GM18526 (cell line): Measurements from ENCODE around the gene KRT35.

Experiments used
- POLR2A ChIP-seq: IDR thresholded peaks from 3 replicates; pipeline ENCODE4 v1.6.1; 2011; ENCODE audit not compliant: insufficient read length; ENCODE audit errors: extremely low read depth

Gene KRT35

GRCh38 chr17:41504246-41504977 lies 23.5 kb upstream of the KRT35 start:
- TF ChIP-seq POLR2A = no peak

DNA sequence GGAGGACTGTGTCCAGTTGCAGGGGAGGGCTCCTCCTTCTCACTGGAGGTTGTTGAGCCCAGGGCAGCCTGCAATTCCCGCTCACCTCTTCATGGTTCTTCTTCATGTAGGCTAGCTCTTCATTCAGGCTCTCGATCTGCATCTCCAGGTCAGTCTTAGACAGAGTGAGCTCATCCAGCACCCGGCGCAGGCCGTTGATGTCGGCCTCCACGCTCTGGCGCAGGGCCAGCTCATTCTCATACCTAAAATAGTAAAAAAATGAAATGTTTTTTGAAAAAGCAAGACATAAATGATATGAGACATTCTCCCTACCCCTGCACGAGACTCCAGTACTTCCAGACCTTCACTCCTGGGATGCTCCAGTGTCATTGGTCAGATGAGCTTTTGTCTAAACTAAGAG lies 22.3 kb upstream of the KRT35 start:
- TF ChIP-seq POLR2A = no peak

DNA sequence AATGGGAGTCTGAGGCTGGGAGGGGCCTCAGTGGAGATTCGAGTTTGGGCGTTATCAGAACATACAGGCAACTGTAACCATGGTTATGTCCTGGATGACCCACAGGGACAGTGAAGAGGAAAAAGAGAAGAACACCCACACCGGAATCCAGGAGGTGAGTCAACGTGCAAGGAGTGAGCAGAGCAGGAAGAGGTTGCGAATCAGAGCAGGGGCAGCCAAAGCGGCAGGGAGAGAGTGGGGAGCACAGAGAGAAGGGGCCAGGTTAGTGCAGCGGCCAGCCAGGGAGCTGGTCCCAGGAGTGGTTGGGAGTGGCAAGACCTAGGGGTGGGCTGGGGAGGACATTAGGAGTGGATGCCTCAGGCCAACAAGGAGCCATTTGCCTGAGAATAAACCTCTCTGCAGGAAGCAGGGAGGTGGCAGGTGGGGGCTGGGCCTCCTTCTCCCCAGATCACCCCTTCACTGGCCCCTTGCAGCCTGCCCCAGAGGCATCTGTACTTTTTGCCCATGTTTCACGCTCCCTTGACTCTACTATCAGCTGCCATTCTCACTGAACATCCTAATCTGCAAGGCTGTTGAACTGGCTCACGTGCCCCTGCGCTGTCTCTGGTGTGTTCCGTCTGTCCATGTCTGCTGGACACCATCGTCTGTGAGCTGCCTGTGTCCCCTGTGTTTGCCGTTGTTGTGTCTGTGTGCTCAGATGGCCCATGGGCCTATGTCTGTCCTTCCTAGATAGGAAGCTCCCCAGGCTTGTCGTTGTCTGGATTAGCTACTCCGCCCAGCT lies 19.4 kb upstream of the KRT35 start:
- TF ChIP-seq POLR2A = no peak

GRCh38 chr17:41499714-41500113 lies 18.8 kb upstream of the KRT35 start:
- no peak for TF ChIP-seq POLR2A

GRCh38 chr17:41498276-41498675 lies 17.3 kb upstream of the KRT35 start:
- no peak for TF ChIP-seq POLR2A

DNA sequence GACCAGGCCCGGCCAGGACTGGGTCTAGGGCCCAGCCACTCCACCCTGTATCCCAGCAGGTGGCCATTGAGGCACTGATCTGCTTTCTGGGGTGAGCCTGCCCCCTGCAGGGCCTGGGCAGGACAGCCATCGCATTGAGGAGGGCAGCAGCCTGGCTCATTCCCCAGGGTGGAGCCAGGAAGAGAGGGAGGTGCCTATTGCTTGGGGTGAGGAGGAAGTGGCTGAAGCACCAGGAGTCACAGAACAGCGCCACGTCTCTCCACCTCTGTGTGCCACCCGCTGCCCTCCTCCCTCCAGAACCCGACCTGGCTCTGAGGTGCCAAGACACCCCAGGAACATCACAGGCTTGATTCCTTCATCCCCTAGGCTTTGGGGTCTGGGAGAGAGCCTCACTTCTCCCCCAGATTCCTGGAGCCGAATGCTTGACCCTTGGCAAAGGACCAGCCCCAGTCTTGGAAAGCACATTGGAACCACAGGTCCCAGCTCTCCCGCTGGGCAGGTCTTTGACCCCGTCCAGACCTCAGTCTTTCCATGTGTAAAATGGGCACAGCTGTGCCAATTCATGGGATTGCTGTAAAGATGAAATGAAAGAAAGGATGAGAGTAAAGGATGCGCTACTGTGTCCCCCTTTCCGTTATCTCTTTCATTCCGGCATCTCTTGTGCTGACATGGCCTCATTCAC lies 16.0 kb upstream of the KRT35 start:
- no peak for TF ChIP-seq POLR2A

GRCh38 chr17:41494524-41494923 lies 13.6 kb upstream of the KRT35 start:
- TF ChIP-seq POLR2A = no peak

GRCh38 chr17:41492771-41493170 lies 11.8 kb upstream of the KRT35 start:
- TF ChIP-seq POLR2A = no peak

DNA sequence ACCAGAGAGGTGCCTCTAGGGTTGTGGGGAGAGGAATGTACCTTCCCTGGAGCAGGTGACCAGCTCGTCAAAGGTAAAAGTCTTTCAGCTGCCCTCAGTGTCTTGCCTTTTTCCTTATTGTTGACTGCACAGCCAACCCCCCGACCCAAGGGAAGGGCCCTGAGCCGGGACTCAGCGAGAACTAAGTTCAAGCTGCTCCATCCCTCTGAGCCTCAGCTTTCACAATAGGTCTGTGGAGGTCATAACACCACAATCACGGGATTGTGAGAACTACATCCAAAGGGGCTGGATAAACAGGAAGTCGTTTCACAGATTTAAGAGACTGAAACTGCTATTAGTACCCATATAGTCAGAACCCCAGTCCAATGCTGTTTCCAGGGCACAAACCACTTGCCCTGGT lies 11.4 kb upstream of the KRT35 start:
- no peak for TF ChIP-seq POLR2A

DNA sequence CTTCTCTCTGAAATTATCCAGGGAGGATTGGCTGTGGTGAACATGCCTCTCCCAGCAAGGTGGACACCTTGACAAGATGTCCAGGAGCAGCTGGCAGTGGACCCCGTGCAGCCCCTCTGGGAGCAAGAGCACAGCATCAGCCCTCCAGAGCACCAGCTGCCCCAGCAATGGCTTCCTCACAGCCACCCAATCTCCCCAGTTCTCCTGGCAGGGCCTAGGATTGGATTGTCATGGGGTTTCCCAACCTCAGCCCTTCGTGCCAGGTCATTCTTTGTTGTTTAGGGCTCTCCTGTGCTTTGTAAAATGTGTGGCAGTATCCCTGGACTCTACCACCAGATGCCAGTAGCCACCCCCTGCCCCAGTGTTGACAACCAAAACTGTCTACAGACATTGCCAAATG lies 10.5 kb upstream of the KRT35 start:
- TF ChIP-seq POLR2A = no peak

- TF ChIP-seq POLR2A = no peak
Observed at GRCh38 chr17:41490000-41490990, 9.3 kb upstream of the KRT35 start.

GRCh38 chr17:41489531-41489930 lies 8.6 kb upstream of the KRT35 start, which contains the start of gene KRT36:
Gene KRT36, minus strand, starts transcription at chr17:41489910. Its CDS starts 46 bp downstream, at chr17:41489864.
- TF ChIP-seq POLR2A = no peak

- no peak for TF ChIP-seq POLR2A
Observed at GRCh38 chr17:41486809-41487530, 6.0 kb upstream of the KRT35 start.

DNA sequence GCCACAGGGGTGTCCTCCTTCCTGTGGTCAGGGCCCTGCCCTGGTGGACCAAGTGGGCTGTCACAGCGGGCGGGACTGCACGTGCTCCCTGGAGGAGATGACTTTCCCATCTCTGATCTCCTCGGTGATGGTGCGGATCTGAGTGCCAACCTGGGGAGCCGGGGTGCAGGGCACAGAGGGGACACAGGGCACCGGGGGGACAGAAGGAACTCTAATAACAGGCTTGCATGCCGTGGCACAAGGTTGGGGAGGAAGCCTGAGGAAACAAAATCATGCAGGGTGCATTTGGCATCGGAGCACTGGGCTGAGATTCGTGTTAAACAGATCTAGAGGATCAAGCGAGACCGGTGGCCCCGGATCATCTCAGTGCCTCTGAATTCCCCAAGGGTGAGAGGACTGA lies 5.4 kb upstream of the KRT35 start:
- no peak for TF ChIP-seq POLR2A
